ENCODE data around the gene FOXA3.

The FOXA3 gene

GRCh38 chr19:45863840-45864628, at the start of gene FOXA3:
TSS of gene FOXA3 (plus strand) at chr19:45864326. CDS start at chr19:45864457, 131 bp downstream.
- Histone ChIP-seq H3K4me1 (ENCODE audit: insufficient read depth, low read length) (peaks cover 16% of the 10 kb centered on the region), H3K9ac (ENCODE audit: low read length) (no peak within 1 kb of the TSS), H3K36me3 (ENCODE audit: insufficient read depth, low read length) (no peaks in the 10 kb centered on the region), H3K27ac (ENCODE audit: low read depth, low read length) (no peak within 1 kb of the TSS), H3K4me3 (ENCODE audit: low read depth in 1 of 2, low read length in 2 of 2) (peak within 1 kb of the TSS; percentile 52 to 58), H3K9me3 (ENCODE audit: low read length) (no peaks in the 10 kb centered on the region), H3K27me3 (ENCODE audit: control insufficient read depth in 1 of 2, insufficient read depth in 2 of 2, low read length in 2 of 2) (peaks cover 15 to 19% of the 10 kb centered on the region in 2 donors)

GRCh38 chr19:45814851-45815480, 49.2 kb upstream of the FOXA3 start, which contains the start of gene RSPH6A:
TSS of gene RSPH6A (minus strand) at chr19:45815308. CDS start at chr19:45815176, 132 bp downstream.
- peaks cover 0 to 39% of the 10 kb centered on the region in 2 donors for H3K27me3 ChIP-seq (ENCODE audit: control insufficient read depth in 1 of 2, insufficient read depth in 2 of 2, low read length in 2 of 2)
- no peak within 1 kb of the TSS for H3K27ac ChIP-seq (ENCODE audit: low read depth, low read length)
- no peak within 1 kb of the TSS for H3K9ac ChIP-seq (ENCODE audit: low read length)
- no peaks in the 10 kb centered on the region for H3K4me1 ChIP-seq (ENCODE audit: insufficient read depth, low read length)
- no peaks in the 10 kb centered on the region for H3K36me3 ChIP-seq (ENCODE audit: insufficient read depth, low read length)
- H3K4me3 ChIP-seq (ENCODE audit: low read depth in 1 of 2, low read length in 2 of 2), result no peak within 1 kb of the TSS
- H3K9me3 ChIP-seq (ENCODE audit: low read length), result no peaks in the 10 kb centered on the region

GRCh38 chr19:45815481-45816216, 48.5 kb upstream of the FOXA3 start:
- Histone ChIP-seq H3K27me3 (ENCODE audit: control insufficient read depth in 1 of 2, insufficient read depth in 2 of 2, low read length in 2 of 2) (peaks cover 0 to 39% of the 10 kb centered on the region in 2 donors), H3K9me3 (ENCODE audit: low read length) (no peaks in the 10 kb centered on the region), H3K36me3 (ENCODE audit: insufficient read depth, low read length) (peaks cover 3% of the 10 kb centered on the region), H3K9ac (ENCODE audit: low read length) (no peak overlapping the region), H3K27ac (ENCODE audit: low read depth, low read length) (no peak overlapping the region), H3K4me1 (ENCODE audit: insufficient read depth, low read length) (no peaks in the 10 kb centered on the region), H3K4me3 (ENCODE audit: low read depth in 1 of 2, low read length in 2 of 2) (no peak overlapping the region)

- no peak overlapping the region for H3K27ac ChIP-seq (ENCODE audit: low read depth, low read length)
- no peaks in the 10 kb centered on the region for H3K4me1 ChIP-seq (ENCODE audit: insufficient read depth, low read length)
- no peaks in the 10 kb centered on the region for H3K9me3 ChIP-seq (ENCODE audit: low read length)
- H3K27me3 ChIP-seq (ENCODE audit: control insufficient read depth in 1 of 2, insufficient read depth in 2 of 2, low read length in 2 of 2), result peaks cover 0 to 39% of the 10 kb centered on the region in 2 donors
- H3K9ac ChIP-seq (ENCODE audit: low read length), result no peak overlapping the region
- H3K4me3 ChIP-seq (ENCODE audit: low read depth in 1 of 2, low read length in 2 of 2), result no peak overlapping the region
- peaks cover 10% of the 10 kb centered on the region for H3K36me3 ChIP-seq (ENCODE audit: insufficient read depth, low read length)
Measured at GRCh38 chr19:45816236-45817009, 47.7 kb upstream of the FOXA3 start.

GRCh38 chr19:45817010-45817724, 47.0 kb upstream of the FOXA3 start:
- Histone ChIP-seq H3K9me3 (ENCODE audit: low read length) (no peaks in the 10 kb centered on the region), H3K9ac (ENCODE audit: low read length) (no peak overlapping the region), H3K4me3 (ENCODE audit: low read depth in 1 of 2, low read length in 2 of 2) (no peak overlapping the region), H3K36me3 (ENCODE audit: insufficient read depth, low read length) (peaks cover 10% of the 10 kb centered on the region), H3K27ac (ENCODE audit: low read depth, low read length) (no peak overlapping the region), H3K4me1 (ENCODE audit: insufficient read depth, low read length) (no peaks in the 10 kb centered on the region), H3K27me3 (ENCODE audit: control insufficient read depth in 1 of 2, insufficient read depth in 2 of 2, low read length in 2 of 2) (peaks cover 0 to 39% of the 10 kb centered on the region in 2 donors)

GRCh38 chr19:45817725-45818301, 46.3 kb upstream of the FOXA3 start:
- Histone ChIP-seq H3K27ac (ENCODE audit: low read depth, low read length) (no peak overlapping the region), H3K36me3 (ENCODE audit: insufficient read depth, low read length) (peaks cover 16% of the 10 kb centered on the region)

GRCh38 chr19:45819769-45820168, 44.4 kb upstream of the FOXA3 start:
- H3K9me3 ChIP-seq (ENCODE audit: low read length), result no peaks in the 10 kb centered on the region
- no peak overlapping the region for H3K9ac ChIP-seq (ENCODE audit: low read length)
- H3K36me3 ChIP-seq (ENCODE audit: insufficient read depth, low read length), result peaks cover 30% of the 10 kb centered on the region

More at GRCh38 chr19:45817725-45818301, 46.3 kb upstream of the FOXA3 start:
- Histone ChIP-seq H3K4me3 (ENCODE audit: low read depth in 1 of 2, low read length in 2 of 2) (no peak overlapping the region), H3K9me3 (ENCODE audit: low read length) (no peaks in the 10 kb centered on the region), H3K9ac (ENCODE audit: low read length) (no peak overlapping the region), H3K4me1 (ENCODE audit: insufficient read depth, low read length) (no peaks in the 10 kb centered on the region), H3K27me3 (ENCODE audit: control insufficient read depth in 1 of 2, insufficient read depth in 2 of 2, low read length in 2 of 2) (peaks cover 0 to 35% of the 10 kb centered on the region in 2 donors)

GRCh38 chr19:45820413-45821102, 43.6 kb upstream of the FOXA3 start:
- Histone ChIP-seq H3K36me3 (ENCODE audit: insufficient read depth, low read length) (peaks cover 37% of the 10 kb centered on the region), H3K9ac (ENCODE audit: low read length) (no peak overlapping the region), H3K4me3 (ENCODE audit: low read depth in 1 of 2, low read length in 2 of 2) (no peak overlapping the region), H3K9me3 (ENCODE audit: low read length) (no peaks in the 10 kb centered on the region), H3K27me3 (ENCODE audit: control insufficient read depth in 1 of 2, insufficient read depth in 2 of 2, low read length in 2 of 2) (peaks cover 0 to 12% of the 10 kb centered on the region in 2 donors), H3K27ac (ENCODE audit: low read depth, low read length) (no peak overlapping the region), H3K4me1 (ENCODE audit: insufficient read depth, low read length) (no peaks in the 10 kb centered on the region)

More at GRCh38 chr19:45819769-45820168, 44.4 kb upstream of the FOXA3 start:
- Histone ChIP-seq H3K27me3 (ENCODE audit: control insufficient read depth in 1 of 2, insufficient read depth in 2 of 2, low read length in 2 of 2) (peaks cover 0 to 20% of the 10 kb centered on the region in 2 donors), H3K4me3 (ENCODE audit: low read depth in 1 of 2, low read length in 2 of 2) (no peak overlapping the region), H3K27ac (ENCODE audit: low read depth, low read length) (no peak overlapping the region), H3K4me1 (ENCODE audit: insufficient read depth, low read length) (no peaks in the 10 kb centered on the region)

GRCh38 chr19:45821103-45821521, 43.0 kb upstream of the FOXA3 start:
- H3K27ac ChIP-seq (ENCODE audit: low read depth, low read length), result no peak overlapping the region
- H3K36me3 ChIP-seq (ENCODE audit: insufficient read depth, low read length), result peaks cover 43% of the 10 kb centered on the region
- H3K27me3 ChIP-seq (ENCODE audit: control insufficient read depth in 1 of 2, insufficient read depth in 2 of 2, low read length in 2 of 2), result peaks cover 0 to 7% of the 10 kb centered on the region in 2 donors
- no peak overlapping the region for H3K9ac ChIP-seq (ENCODE audit: low read length)
- no peak overlapping the region for H3K4me3 ChIP-seq (ENCODE audit: low read depth in 1 of 2, low read length in 2 of 2)
- no peaks in the 10 kb centered on the region for H3K4me1 ChIP-seq (ENCODE audit: insufficient read depth, low read length)
- H3K9me3 ChIP-seq (ENCODE audit: low read length), result no peaks in the 10 kb centered on the region

- Histone ChIP-seq H3K9me3 (ENCODE audit: low read length) (no peaks in the 10 kb centered on the region), H3K27ac (ENCODE audit: low read depth, low read length) (no peak overlapping the region), H3K9ac (ENCODE audit: low read length) (no peak overlapping the region), H3K27me3 (ENCODE audit: control insufficient read depth in 1 of 2, insufficient read depth in 2 of 2, low read length in 2 of 2) (peaks cover 0 to 2% of the 10 kb centered on the region in 2 donors), H3K36me3 (ENCODE audit: insufficient read depth, low read length) (peaks cover 47% of the 10 kb centered on the region), H3K4me3 (ENCODE audit: low read depth in 1 of 2, low read length in 2 of 2) (no peak overlapping the region), H3K4me1 (ENCODE audit: insufficient read depth, low read length) (no peaks in the 10 kb centered on the region)
Measured at GRCh38 chr19:45821570-45821969, 42.6 kb upstream of the FOXA3 start.
